NCI-H2196 (cell line): Measurements from ENCODE around the gene FAXC.
"Not testable (repeated sequence)": the region's sequence is repeated elsewhere in the genome, so short reads cannot be mapped to it uniquely, and the experiment has no call there.

ENCODE experiments used
- DNase-seq: peaks from one replicate; lab custom pipeline; 2025; ENCODE audit not compliant: unreplicated experiment; lab: John Stamatoyannopoulos, UW

Gene FAXC

DNA sequence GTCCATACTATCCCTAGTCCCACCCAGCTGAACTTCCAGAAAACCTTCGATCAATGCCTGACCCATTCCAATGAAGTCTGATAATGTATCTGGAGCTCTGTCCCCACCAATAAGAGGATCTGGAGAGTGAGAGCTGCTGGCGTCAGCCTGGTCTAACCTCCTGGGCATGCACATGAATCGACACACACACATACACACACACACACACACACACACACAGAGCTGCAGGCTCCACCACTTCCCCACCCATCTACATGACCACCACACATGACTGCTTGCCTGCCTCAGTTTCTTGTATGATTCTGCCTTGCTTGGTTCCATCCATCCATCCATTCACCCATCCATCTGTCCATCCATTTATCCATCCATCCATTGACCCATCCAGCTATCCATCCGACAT is 60.8 kb downstream of the FAXC start:
- no peak for DNase-seq

DNA sequence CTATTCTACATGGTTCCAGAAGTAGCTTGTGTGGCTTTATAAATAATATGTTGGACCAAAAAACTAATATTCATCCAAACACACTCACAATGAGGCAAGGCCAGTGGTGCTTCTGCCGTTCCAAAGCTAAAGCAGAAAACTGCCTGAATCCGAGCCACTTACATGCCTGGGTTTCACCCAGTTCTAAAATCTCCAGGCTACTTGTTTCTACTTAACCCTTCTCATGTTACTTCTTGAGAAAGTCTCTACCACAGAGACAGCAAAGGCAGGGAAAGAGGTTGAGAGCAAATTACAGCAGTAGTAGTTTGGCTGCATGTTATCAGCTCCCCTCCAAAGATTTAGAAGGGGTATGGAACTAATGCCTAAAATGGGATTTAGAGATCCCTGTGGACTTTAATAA is 62.0 kb downstream of the FAXC start:
- no peak for DNase-seq

DNA sequence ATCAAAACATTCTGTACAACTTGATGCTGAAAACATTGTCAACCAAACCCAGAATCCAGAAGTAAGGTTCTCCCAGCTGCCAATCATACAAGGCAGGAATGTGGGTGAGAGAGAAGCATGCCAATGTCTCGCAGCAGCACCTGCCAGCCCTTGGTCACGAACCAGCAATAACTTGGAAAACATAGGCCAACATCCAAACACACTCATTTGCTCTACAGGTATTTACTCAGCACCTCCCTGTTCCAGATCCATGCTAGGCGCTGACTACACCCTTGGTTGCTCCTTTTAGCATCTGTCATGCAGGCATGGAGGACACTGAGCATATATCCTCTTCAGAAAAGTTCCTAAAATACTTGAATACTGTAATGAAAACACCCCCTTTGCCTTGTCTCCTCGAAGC is 63.6 kb downstream of the FAXC start:
- DNase-seq = no peak

DNA sequence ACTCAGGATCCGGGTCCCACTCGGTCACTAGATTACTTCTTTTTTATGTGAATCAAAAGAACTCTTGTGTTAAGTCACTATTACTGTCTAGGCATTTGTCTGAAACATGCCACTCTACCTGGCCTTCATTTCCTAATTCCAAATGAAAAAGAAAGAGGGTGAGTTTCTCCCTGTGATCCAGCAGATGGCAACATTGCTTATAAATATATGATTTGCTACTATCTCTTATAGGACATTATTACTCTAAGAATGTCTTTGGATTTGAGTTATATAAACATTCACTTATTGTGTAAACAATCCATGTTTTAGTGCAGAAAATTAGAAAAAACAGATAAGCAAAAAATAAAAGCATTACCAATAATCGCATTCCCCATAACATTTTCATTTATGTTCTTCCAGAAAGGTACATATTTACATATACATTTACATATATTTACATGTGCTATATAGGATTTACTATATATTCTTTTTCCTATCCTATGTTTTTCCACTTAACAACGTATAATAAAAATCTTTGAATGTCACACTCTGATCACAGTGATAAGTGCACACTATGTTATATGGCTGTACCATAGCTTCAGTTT is 66.9 kb downstream of the FAXC start:
- peak; percentile 46 for DNase-seq

DNA sequence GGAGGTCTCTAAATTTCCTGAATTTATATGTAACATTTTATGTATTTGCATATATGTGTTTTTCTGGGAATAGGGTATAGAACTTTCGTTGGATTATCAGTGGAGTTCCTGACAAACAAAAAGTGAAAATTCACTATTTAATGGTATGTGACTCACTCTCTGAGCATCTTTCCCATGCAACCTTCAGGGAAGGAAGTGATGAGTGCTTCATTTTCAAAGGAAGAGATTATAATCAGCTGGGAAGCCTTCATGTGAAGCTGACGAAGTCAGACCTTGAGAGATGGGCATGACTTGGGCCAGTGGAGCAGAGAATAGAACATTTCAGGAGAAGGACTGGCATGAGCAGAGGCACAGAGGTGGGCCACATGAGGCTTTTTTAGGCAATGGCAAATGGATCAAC is 72.7 kb downstream of the FAXC start:
- no peak for DNase-seq

DNA sequence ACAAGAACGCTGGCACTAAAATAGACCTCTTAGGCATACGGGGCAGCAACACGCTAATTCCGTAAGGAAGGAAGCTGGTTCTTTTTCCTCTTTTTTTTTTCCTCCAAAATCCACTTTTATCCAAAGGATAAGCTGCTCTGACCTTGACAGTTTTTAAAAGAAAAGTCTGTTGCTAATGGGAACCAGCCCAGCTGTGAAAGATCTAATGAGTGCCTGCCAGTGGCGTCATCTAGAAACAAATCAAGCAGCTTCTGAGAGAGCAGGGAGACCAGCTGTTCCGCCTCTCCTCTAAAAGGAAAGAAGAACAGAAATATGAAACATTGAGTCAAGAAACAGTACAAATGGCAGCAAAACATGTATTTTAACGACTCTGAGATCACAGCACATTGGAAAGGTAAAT is 78.6 kb downstream of the FAXC start:
- no peak for DNase-seq

DNA sequence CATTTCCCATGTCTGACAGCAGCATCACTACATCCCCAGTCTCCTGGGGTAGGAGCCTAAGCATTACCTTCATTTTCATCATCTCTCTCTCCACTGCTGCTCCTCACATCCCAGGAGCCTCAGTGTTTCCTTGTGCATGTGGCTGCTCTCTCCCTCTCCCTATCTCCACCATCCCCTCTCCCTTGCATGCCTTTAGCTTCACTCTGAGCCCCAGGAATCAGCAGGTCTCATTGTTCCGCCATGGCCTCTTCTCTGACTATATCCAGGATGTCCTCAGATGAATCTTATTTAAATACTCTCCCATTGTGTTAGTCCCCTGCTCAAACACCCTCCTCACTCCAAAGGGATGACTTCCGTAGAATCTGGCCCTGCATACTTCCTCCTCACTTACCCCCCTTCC is 79.4 kb downstream of the FAXC start:
- DNase-seq = no peak

DNA sequence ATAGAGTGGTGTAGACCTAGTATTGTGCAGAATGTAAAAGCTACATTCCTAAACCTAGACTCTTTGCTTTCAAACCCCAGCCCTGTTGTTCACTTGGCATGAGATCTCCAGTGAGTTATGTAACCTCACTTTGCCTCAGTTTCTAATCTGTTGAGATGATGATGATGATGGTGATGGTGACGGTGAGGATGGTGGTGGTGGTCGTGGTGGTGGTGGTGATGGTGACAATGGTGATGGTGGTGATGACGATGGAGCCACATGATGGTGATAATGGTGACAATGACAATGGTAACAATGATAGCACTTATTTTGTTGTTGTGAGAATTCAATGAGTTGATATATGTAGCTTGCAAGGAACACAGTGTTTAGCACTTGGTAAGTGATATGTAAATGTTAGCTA is 80.3 kb downstream of the FAXC start:
- no peak for DNase-seq

DNA sequence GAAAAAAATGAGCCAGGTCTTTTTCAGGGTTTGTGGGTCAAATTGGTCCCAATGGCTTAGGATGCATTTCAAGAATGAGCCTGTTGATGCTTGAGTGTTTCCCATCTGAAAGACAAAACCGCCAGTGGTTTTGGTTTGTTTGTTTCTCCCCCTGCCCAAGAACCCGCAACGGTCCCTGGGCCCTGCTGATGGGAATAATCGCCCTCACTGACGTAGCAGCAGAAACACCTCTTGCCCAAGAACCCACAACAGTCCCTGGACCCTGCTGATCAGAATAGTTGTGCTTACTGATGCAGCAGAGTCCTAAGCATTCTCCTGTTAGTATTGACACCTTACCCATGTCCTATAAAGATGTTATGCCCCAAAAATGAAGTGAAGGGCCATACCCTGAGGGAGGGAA is 82.5 kb downstream of the FAXC start:
- DNase-seq = not testable (repeated sequence)

DNA sequence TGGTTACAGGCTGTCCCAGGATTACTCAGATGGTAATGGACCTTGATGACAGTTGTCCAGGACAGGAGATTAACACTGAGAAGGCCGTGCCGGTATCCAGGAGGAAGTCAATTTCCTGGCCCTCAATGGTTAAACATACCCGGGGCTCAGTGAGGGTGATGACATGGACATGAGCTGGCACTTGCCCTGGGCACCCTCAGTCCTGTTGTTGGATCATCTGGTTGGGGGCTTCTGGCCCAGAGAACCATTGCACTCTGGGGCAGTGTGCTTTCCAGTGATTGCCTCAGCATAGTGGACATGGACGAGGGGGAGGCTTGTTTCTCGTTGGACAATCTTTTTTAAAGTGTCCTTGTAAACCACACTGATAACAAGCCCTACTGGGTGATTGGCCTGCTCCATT is 84.0 kb downstream of the FAXC start:
- not testable (repeated sequence) for DNase-seq

DNA sequence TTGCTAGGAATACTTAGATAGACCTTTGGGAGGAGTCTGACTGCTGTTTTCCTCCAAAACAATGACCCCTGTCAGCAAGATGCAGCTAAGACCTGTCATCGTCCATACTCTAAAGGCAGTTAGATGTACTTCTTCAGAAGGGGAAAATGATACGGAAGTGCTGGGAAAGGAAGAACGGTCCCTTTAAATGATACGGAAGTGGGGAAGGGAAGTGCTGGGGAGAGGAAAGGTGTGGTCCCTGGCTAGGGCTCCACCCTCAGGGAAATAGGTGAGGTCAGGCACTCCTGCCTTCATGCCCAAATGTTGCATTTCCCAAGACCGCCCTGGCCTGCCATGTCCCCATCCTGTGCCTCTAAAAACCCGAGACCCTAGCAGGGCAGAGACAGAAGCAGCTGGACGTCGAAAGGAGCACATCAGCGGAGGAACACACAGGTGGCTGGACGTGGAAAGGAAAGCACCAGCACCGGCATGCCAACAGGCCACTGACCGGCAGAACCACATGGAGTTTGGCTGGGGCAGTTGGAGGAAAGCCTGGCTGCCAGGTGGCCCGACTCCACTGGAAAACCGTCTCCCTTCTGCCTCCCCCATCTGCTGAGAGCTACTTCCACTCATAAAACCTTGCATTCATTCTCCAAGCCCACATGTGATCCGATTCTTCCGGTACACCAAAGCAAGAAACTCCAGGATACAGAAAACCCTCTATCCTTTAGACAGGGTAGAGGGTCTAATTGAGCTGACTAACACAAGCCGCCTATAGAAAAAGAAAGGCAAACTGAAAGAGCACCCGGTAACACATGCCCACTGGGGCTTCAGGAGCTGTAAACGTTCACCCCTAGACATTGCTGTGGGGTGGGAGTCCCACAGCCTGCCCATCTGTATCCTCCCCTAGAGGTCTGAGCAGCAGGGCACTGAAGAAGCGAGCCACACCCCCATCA is 94.6 kb downstream of the FAXC start:
- DNase-seq = no peak

DNA sequence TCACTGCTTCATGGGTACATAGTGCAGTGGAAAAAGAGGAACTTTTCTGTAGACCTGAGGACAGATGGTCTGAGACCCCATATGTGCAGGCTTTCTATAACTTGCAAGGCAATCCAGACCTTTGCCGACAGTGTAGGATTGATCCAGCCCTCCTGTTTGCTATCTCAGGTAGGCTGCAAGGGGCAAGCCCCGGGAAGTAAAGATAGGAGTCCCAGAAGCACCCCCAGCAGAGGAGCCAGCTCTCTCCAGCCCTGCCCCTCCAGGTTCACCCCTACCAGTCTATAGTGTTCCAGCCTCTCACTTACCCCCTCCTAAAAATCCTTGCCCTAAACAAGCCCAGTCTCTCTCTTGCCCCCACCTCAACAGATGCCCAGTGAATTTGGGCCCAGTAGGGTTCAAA is 96.2 kb downstream of the FAXC start:
- no peak for DNase-seq

DNA sequence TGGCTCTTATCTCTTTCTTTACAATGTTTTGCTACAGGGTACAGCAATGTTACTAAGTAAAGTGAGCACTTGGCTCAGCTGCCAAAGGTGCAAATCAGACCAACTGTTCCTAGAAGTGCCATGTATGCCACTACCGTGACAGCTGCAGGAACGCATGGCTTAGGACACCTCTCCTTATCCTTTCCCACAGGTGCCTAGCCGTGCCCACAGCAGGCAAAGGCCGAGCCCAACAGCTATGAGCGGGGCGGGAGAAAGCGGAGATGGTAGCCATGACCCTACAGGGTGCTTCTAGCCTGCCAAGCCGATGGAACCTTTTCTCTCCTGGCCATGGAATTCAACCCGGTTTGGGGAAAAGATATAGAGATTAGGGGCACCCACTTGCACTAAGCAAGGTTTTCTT is 97.1 kb downstream of the FAXC start:
- DNase-seq = no peak

DNA sequence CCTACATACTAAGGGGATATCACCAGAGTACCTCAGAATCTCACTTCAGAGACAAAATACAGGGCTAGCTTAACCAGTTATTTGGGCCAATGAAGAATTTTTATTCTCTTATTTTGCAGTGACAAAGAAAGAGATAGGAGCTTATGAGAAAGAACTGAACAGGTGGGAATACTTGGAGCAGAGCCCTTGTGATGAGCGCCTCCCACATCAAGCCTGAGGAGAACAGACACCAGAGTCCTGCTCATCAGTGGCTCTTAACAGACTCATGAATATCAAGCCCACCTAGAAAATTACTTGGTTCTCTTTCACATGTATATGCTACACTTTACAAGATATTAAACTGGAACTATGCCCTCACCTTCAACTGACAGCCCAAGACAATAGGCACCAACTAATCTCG is 99.0 kb downstream of the FAXC start:
- DNase-seq = no peak

DNA sequence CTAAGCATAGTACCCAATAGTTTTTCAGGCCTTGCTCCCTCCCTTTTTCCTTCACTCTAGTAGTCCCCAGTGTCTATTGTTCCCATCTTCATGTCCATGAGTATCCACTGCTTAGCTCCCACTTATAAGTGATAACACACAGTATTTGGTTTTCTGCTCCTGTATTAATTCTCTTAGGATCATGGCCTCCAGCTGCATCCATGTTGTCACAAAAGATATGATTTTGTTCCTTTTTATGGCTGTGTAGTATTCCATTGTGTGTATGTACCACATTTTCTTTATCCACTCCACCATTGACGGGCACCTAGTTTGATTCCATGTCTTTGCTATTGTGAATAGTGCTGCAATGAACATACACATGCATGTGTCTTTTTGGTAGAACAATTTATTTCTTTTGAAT is 102.9 kb downstream of the FAXC start:
- DNase-seq = no peak

DNA sequence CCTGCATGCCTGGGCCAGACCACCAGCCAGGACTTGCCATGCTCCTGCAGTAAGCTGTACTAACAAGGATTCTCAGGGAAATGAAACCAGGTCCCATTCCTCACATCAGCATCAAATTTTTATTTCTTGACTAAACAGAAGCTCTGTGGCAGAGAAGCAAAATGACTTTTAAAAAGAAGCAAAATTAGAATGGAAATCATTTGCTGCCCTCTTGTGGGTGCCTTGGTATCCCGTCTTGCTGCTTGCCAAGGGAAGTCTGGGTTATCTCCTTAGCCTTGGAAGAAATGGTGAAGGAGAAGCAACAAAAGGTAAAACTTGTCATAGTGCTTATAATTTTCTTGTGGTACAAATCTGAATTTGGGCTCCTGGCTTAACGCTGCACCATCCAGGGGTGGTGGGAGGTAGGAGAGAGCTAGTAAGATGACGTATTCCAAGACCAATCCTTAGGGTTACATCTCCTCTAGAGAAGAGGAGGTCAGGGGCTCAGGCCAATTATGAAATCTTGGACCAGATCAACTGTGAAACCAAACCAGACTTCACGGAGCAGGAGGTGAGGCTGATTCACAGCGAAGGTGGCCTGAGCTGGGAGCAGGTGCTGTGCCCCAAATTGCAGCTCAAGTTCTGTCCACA is 107.5 kb downstream of the FAXC start:
- peak; percentile 20 for DNase-seq

DNA sequence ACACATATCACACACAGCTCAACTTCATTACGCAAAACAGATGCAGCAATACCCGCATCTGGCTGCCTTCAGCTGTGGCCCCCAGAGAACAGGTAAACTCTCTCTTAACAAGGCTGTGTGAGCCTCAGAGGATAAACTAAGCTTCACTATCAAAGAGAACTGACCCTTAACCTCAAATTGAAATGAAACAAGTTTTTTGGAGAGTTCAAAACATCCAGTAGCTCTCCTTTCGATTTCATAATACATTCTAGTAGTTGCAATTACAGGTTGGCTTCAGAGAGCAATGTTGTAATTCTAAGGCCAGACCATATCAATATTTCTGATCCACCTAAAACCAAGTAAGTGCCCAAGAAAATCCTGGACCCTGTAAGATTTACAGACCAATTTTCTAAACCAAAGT is 113.5 kb downstream of the FAXC start:
- DNase-seq = no peak

DNA sequence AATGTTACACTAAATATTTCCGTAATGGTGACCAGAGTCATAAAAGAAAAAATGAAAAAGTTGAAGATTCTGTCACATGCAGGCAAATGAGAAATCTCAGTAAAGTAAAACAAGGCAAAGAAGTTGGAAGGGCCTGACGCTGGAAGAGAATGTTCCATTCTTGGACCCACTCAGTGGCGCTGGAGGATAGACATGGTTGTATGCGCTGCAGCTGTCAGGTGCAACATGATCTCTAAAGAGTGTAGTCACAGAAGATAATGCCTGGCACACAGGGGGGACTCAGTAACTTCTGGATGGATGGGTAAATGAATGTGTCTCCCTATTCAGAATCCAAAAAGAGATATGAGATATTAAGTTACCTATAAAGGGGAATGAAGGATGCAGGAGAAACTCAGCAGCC is 116.3 kb downstream of the FAXC start:
- no peak for DNase-seq

DNA sequence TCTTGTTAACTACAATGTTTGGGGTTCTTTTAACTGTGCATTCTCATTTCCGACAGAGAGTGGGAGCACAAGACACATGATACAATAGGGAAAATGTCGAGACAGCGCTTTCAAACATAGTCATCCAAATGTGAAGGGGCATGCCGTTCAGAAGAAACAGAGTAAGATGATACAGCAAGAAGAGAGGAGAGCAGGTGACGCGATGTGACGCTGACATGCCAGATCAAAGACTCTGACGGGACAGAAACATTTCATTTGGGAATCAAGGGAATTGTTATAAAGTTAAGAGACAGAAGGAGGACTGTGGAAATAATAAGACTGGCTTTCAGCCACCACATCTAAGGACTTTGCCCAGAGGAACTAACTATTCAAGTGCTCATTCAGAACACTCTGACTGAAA is 117.4 kb downstream of the FAXC start:
- DNase-seq = no peak

DNA sequence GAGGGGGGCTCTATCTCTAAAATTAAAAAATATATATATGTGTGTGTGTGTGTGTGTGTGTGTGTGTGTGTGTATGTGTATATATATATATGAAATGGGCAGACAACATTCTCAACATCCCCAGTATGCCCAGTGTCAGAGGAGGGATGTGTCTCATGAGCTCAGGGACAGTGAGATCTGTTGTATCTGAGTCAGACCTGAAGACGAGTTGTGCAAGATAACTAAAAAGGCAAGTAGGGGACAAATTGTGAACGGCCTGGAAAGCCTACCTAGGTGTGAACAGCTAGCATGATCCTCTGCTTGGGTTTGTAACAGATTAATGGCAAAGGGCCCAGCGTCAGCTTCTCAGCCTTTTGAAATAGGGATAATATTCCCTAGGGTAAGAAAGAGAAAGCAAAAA is 124.3 kb downstream of the FAXC start:
- no peak for DNase-seq
